H9 (cell line): Measurements from ENCODE around the gene RSPH9. TPM values are rescaled to one million over a fixed set of nuclear protein-coding genes. Genes with fewer than 3 reads are reported as not detected.

Experiments
- DNase-seq: peaks from one replicate; pipeline ENCODE4 v3.0.0-alpha.2; 2017
- H2AFZ ChIP-seq: one replicate; pipeline ENCODE4 v1.6.1; 2013; ENCODE audit warnings: mild to moderate bottlenecking, low read length, control low read depth, moderate library complexity
- H2AK5ac ChIP-seq: 2 replicates; pipeline ENCODE4 v1.6.1; 2013; ENCODE audit warnings: low read length, control low read depth, mixed read lengths; ENCODE audit not compliant: insufficient read length
- H2BK120ac ChIP-seq: one replicate; pipeline ENCODE4 v1.6.1; 2013; ENCODE audit warnings: low read depth, mild to moderate bottlenecking, low read length, control low read depth, inconsistent platforms; ENCODE audit not compliant: poor library complexity, severe bottlenecking
- H2BK12ac ChIP-seq: 2 replicates; pipeline ENCODE4 v1.6.1; 2013; ENCODE audit warnings: low read length, control low read depth, mixed read lengths, low read depth; ENCODE audit not compliant: insufficient read length
- H2BK15ac ChIP-seq: 2 replicates; pipeline ENCODE4 v1.6.1; 2013; ENCODE audit warnings: low read depth, low read length, control low read depth
- H2BK20ac ChIP-seq: one replicate; pipeline ENCODE4 v1.6.1; 2013; ENCODE audit warnings: low read depth, mild to moderate bottlenecking, low read length, control low read depth, inconsistent platforms; ENCODE audit not compliant: poor library complexity, severe bottlenecking
- H2BK5ac ChIP-seq: 2 replicates; pipeline ENCODE4 v1.6.1; 2013; ENCODE audit warnings: low read length, control low read depth, mixed read lengths; ENCODE audit not compliant: insufficient read length
- H3K14ac ChIP-seq: 2 replicates; pipeline ENCODE4 v1.6.1; 2013; ENCODE audit warnings: low read length, control low read depth; ENCODE audit not compliant: insufficient read depth
- H3K18ac ChIP-seq: 2 replicates; pipeline ENCODE4 v1.6.1; 2013; ENCODE audit warnings: low read depth, mild to moderate bottlenecking, mixed read lengths, low read length, control low read depth; ENCODE audit not compliant: insufficient read length
- H3K23ac ChIP-seq: 2 replicates; pipeline ENCODE4 v1.6.1; 2013; ENCODE audit warnings: low read length, control low read depth, mixed read lengths, low read depth; ENCODE audit not compliant: insufficient read length
- H3K23me2 ChIP-seq: 2 replicates; pipeline ENCODE4 v1.6.1; 2013; ENCODE audit warnings: low read depth, mild to moderate bottlenecking, mixed read lengths, low read length, control low read depth; ENCODE audit not compliant: insufficient read length, poor library complexity, severe bottlenecking
- H3K27ac ChIP-seq: 2 replicates; pipeline ENCODE4 v1.5.1; 2013; ENCODE audit warnings: low read length, control low read depth, mixed read lengths, low read depth; ENCODE audit not compliant: insufficient read length
- H3K27me3 ChIP-seq: 2 replicates; pipeline ENCODE4 v1.6.1; 2013; ENCODE audit warnings: low read length, control low read depth, inconsistent platforms; ENCODE audit not compliant: insufficient read depth
- H3K4ac ChIP-seq: 2 replicates; pipeline ENCODE4 v1.6.1; 2013; ENCODE audit warnings: low read depth, mild to moderate bottlenecking, control low read depth, inconsistent platforms, low read length, moderate library complexity
- H3K4me1 ChIP-seq: 2 replicates; pipeline ENCODE4 v1.6.1; 2013; ENCODE audit warnings: low read length, control low read depth, inconsistent platforms; ENCODE audit not compliant: insufficient read depth
- H3K4me2 ChIP-seq: 2 replicates; pipeline ENCODE4 v1.6.1; 2013; ENCODE audit warnings: low read length, control low read depth, mixed read lengths; ENCODE audit not compliant: insufficient read length, insufficient read depth
- H3K56ac ChIP-seq: 2 replicates; pipeline ENCODE4 v1.6.1; 2013; ENCODE audit warnings: low read depth, mild to moderate bottlenecking, mixed read lengths, low read length, control low read depth; ENCODE audit not compliant: insufficient read length
- H3K79me1 ChIP-seq: 2 replicates; pipeline ENCODE4 v1.6.1; 2013; ENCODE audit warnings: low read depth, mild to moderate bottlenecking, moderate library complexity, low read length, control low read depth, inconsistent platforms; ENCODE audit not compliant: insufficient read depth, poor library complexity, severe bottlenecking
- H3K79me2 ChIP-seq: 2 replicates; pipeline ENCODE4 v1.6.1; 2013; ENCODE audit warnings: low read length, control low read depth, inconsistent platforms; ENCODE audit not compliant: insufficient read depth
- H3K9ac ChIP-seq: 2 replicates; pipeline ENCODE4 v1.6.1; 2013; ENCODE audit warnings: low read length, control low read depth, mixed read lengths; ENCODE audit not compliant: insufficient read length; ENCODE audit errors: extremely low read depth
- H3K9me3 ChIP-seq: one replicate; pipeline ENCODE4 v1.6.1; 2013; ENCODE audit warnings: low read depth, low read length, inconsistent platforms; ENCODE audit not compliant: control insufficient read depth
- H3T11ph ChIP-seq: one replicate; pipeline ENCODE4 v1.6.1; 2013; ENCODE audit warnings: mild to moderate bottlenecking, low read length, control low read depth, inconsistent platforms
- H4K20me1 ChIP-seq: one replicate; pipeline ENCODE4 v1.6.1; 2013; ENCODE audit not compliant: control insufficient read depth, insufficient read length, insufficient read depth
- H4K5ac ChIP-seq: 2 replicates; pipeline ENCODE4 v1.6.1; 2013; ENCODE audit warnings: low read depth, mild to moderate bottlenecking, mixed read lengths, low read length, control low read depth; ENCODE audit not compliant: insufficient read length
- H4K8ac ChIP-seq: replicated peaks from 2 replicates; pipeline ENCODE4 v1.6.1; 2013; ENCODE audit warnings: low read length, control low read depth, mixed read lengths, low read depth; ENCODE audit not compliant: insufficient read length
- H4K91ac ChIP-seq: 2 replicates; pipeline ENCODE4 v1.6.1; 2013; ENCODE audit warnings: low read depth, mild to moderate bottlenecking, moderate library complexity, mixed read lengths, low read length, control low read depth; ENCODE audit not compliant: insufficient read length
- H3K27ac Mint-ChIP-seq, 3 experiments: 2 replicates in 2 of 3; 3 replicates in 1 of 3; pipeline ENCODE4 v1.8.0; 2020 to 2021; ENCODE audit warnings: mixed read lengths in 3 of 3, mild to moderate bottlenecking in 1 of 3, moderate library complexity in 1 of 3
- H3K27me3 Mint-ChIP-seq: 2 replicates; pipeline ENCODE4 v1.8.0; 2021; ENCODE audit warnings: low read depth, mild to moderate bottlenecking, moderate library complexity, mixed read lengths
- H3K36me3 Mint-ChIP-seq, 3 experiments: 2 replicates in 2 of 3; 3 replicates in 1 of 3; pipeline ENCODE4 v1.8.0; 2020 to 2021; ENCODE audit warnings: low read depth in 3 of 3, mixed read lengths in 3 of 3; ENCODE audit not compliant: insufficient read depth in 1 of 3
- H3K4me1 Mint-ChIP-seq, 2 experiments: 2 replicates each; pipeline ENCODE4 v1.8.0; 2020; ENCODE audit warnings: mixed read lengths in 2 of 2
- H3K4me3 Mint-ChIP-seq, 2 experiments: 2 replicates in 1 of 2; 3 replicates in 1 of 2; pipeline ENCODE4 v1.8.0; 2020 to 2021; ENCODE audit warnings: mild to moderate bottlenecking in 2 of 2, mixed read lengths in 2 of 2, moderate library complexity in 1 of 2
- H3K9me3 Mint-ChIP-seq, 2 experiments: 2 replicates in 1 of 2; 3 replicates in 1 of 2; pipeline ENCODE4 v1.8.0; 2020; ENCODE audit warnings: mild to moderate bottlenecking in 2 of 2, mixed read lengths in 2 of 2, moderate library complexity in 1 of 2
- CTCF ChIP-seq: fragments of 200-600 bp; sonication (generic); conservative IDR thresholded peaks from 3 replicates; pipeline ENCODE4 v1.8.0; 2021; ENCODE audit warnings: antibody characterized with exemption, mild to moderate bottlenecking
- WGBS: extraction: QIAGEN DNeasy Blood & Tissue Kit; methylation state at CpG from one replicate; pipeline ENCODE4 v1.1.7; 2013; ENCODE audit warnings: missing lambda C conversion rate, low lambda C conversion rate, mixed read lengths; ENCODE audit not compliant: insufficient read length; ENCODE audit errors: extremely low coverage; 5-methylcytosine and 5-hydroxymethylcytosine counted together
- total RNA-seq: library from RNA; stranded (reverse); gene quantifications from 2 replicates; pipeline ENCODE4 v1.2.1, GENCODE V29; 2021

The RSPH9 gene
- total RNA-seq, 1 experiment from 2014 or later = 0.39 TPM

GRCh38 chr6:43719511-43719910 lies 74.7 kb downstream of the RSPH9 start:
- peaks cover 13% of the 10 kb centered on the region for H3K27me3 Mint-ChIP-seq
- H2BK20ac ChIP-seq = no peak overlapping the region
- no peak overlapping the region for H3K4me2 ChIP-seq
- no peak overlapping the region for H2BK120ac ChIP-seq
- H3K27ac Mint-ChIP-seq = no peak overlapping the region
- H3K56ac ChIP-seq = no peak overlapping the region
- H4K20me1 ChIP-seq = no peaks in the 10 kb centered on the region
- H3K9ac ChIP-seq = no peak overlapping the region
- DNase-seq = no peak
- no peak overlapping the region for H2BK15ac ChIP-seq
- H3K9me3 Mint-ChIP-seq = no peaks in the 10 kb centered on the region
- no peak overlapping the region for H4K91ac ChIP-seq
- H3K9me3 ChIP-seq = no peaks in the 10 kb centered on the region
- peaks cover 5 to 16% of the 10 kb centered on the region in 2 experiments for H3K4me1 Mint-ChIP-seq
- no peaks in the 10 kb centered on the region for H3K23me2 ChIP-seq
- H3K27ac ChIP-seq = no peak overlapping the region
- no CpG with 5 or more reads among the region's 7 CpGs for WGBS
- H2BK5ac ChIP-seq = no peak overlapping the region
- no peak overlapping the region for H4K5ac ChIP-seq
- TF ChIP-seq CTCF = no peak
- H3K79me2 ChIP-seq = no peaks in the 10 kb centered on the region
- H4K8ac ChIP-seq = no peak overlapping the region
- no peaks in the 10 kb centered on the region for H3K4me1 ChIP-seq
- no peak overlapping the region for H3K18ac ChIP-seq
- H2BK12ac ChIP-seq = no peak overlapping the region
- H3K23ac ChIP-seq = no peak overlapping the region
- H3K79me1 ChIP-seq = no peaks in the 10 kb centered on the region
- H3K27me3 ChIP-seq = no peaks in the 10 kb centered on the region
- H2AFZ ChIP-seq = no peak overlapping the region
- no peak overlapping the region for H3K4ac ChIP-seq
- H3K36me3 Mint-ChIP-seq = no peaks in the 10 kb centered on the region
- no peak overlapping the region for H3T11ph ChIP-seq
- no peak overlapping the region for H3K4me3 Mint-ChIP-seq
- no peak overlapping the region; the same call in 1 of the 2 replicates for H3K14ac ChIP-seq
- no peak overlapping the region for H2AK5ac ChIP-seq
